Neural progenitor cell (in vitro differentiated cells): ENCODE results near the gene ZNF700. TPM values are rescaled to one million over a fixed set of nuclear protein-coding genes. Genes with fewer than 3 reads are reported as not detected.
A peak's percentile ranks its signal among the peaks of the same experiment; 100 is the strongest.
"Not testable (repeated sequence)": the region's sequence is repeated elsewhere in the genome, so short reads cannot be mapped to it uniquely, and the experiment has no call there.

ENCODE experiments used
- DNase-seq: peaks from one replicate; pipeline ENCODE4 v3.0.0-alpha.2; 2016; ENCODE audit warnings: low spot score
- H2AFZ ChIP-seq: fragments of 200-600 bp; sonication (generic); replicated peaks from 2 replicates; pipeline ENCODE4 v1.6.1; 2016; ENCODE audit warnings: antibody characterized with exemption
- H3F3A ChIP-seq: fragments of 200-600 bp; sonication (generic); 2 replicates; pipeline ENCODE4 v1.6.1; 2016; ENCODE audit warnings: antibody characterized with exemption, low read depth
- H3K27ac ChIP-seq: fragments of 200-600 bp; sonication (generic); 2 replicates; pipeline ENCODE4 v1.5.1; 2016; ENCODE audit warnings: mild to moderate bottlenecking
- H3K27me3 ChIP-seq: fragments of 200-600 bp; sonication (generic); 2 replicates; pipeline ENCODE4 v1.6.1; 2016; ENCODE audit warnings: mild to moderate bottlenecking, moderate library complexity
- H3K36me3 ChIP-seq: fragments of 200-600 bp; sonication (generic); 2 replicates; pipeline ENCODE4 v1.5.1; 2016
- H3K4me1 ChIP-seq: fragments of 200-600 bp; sonication (generic); 2 replicates; pipeline ENCODE4 v1.6.1; 2016; ENCODE audit warnings: mixed run types
- H3K4me2 ChIP-seq: fragments of 200-600 bp; sonication (generic); 2 replicates; pipeline ENCODE4 v1.6.1; 2016
- H3K4me3 ChIP-seq: fragments of 200-600 bp; sonication (generic); 2 replicates; pipeline ENCODE4 v1.5.1; 2016
- H3K79me2 ChIP-seq: fragments of 200-600 bp; sonication (generic); 2 replicates; pipeline ENCODE4 v1.6.1; 2016; ENCODE audit warnings: low read depth
- H3K9ac ChIP-seq: fragments of 200-600 bp; sonication (generic); 2 replicates; pipeline ENCODE4 v1.6.1; 2016
- H3K9me3 ChIP-seq: fragments of 200-600 bp; sonication (generic); 2 replicates; pipeline ENCODE4 v1.5.1; 2016; ENCODE audit warnings: low read depth
- H4K20me1 ChIP-seq: fragments of 200-600 bp; sonication (generic); 2 replicates; pipeline ENCODE4 v1.6.1; 2016; ENCODE audit warnings: low read depth
- H3K27ac Mint-ChIP-seq: 3 replicates; pipeline ENCODE4 v1.8.0; 2021; ENCODE audit warnings: mixed read lengths
- H3K27me3 Mint-ChIP-seq: 2 replicates; pipeline ENCODE4 v1.8.0; 2022; ENCODE audit warnings: low read depth, mild to moderate bottlenecking, inconsistent platforms, moderate library complexity, mixed read lengths; ENCODE audit not compliant: insufficient read depth
- H3K36me3 Mint-ChIP-seq: 3 replicates; pipeline ENCODE4 v1.8.0; 2021; ENCODE audit warnings: mixed read lengths
- H3K4me1 Mint-ChIP-seq: 3 replicates; pipeline ENCODE4 v1.8.0; 2021; ENCODE audit warnings: mixed read lengths
- H3K4me3 Mint-ChIP-seq: 3 replicates; pipeline ENCODE4 v1.8.0; 2021; ENCODE audit warnings: mild to moderate bottlenecking, moderate library complexity, mixed read lengths
- H3K9me3 Mint-ChIP-seq: 3 replicates; pipeline ENCODE4 v1.8.0; 2020; ENCODE audit warnings: mixed read lengths
- CTCF ChIP-seq: fragments of 200-600 bp; sonication (generic); IDR thresholded peaks from 2 replicates; pipeline ENCODE4 v1.5.1; 2017; ENCODE audit warnings: antibody characterized with exemption, mild to moderate bottlenecking
- EZH2 ChIP-seq: fragments of 200-600 bp; sonication (generic); IDR thresholded peaks from 2 replicates; pipeline ENCODE4 v1.6.1; 2017; ENCODE audit warnings: antibody characterized with exemption, mild to moderate bottlenecking, moderate library complexity
- EZH2phosphoT487 ChIP-seq: fragments of 200-600 bp; sonication (generic); IDR thresholded peaks from 2 replicates; pipeline ENCODE4 v1.6.1; 2017; ENCODE audit warnings: antibody characterized with exemption
- total RNA-seq: library from RNA; depleted of rRNA; stranded (reverse); fragments of >200 nt; gene quantifications from 2 replicates; pipeline ENCODE4 v1.2.3, GENCODE V29; 2015; ENCODE audit warnings: low replicate concordance

ZNF700 gene
- total RNA-seq: 18.3 and 29.4 TPM in 2 replicates

DNA sequence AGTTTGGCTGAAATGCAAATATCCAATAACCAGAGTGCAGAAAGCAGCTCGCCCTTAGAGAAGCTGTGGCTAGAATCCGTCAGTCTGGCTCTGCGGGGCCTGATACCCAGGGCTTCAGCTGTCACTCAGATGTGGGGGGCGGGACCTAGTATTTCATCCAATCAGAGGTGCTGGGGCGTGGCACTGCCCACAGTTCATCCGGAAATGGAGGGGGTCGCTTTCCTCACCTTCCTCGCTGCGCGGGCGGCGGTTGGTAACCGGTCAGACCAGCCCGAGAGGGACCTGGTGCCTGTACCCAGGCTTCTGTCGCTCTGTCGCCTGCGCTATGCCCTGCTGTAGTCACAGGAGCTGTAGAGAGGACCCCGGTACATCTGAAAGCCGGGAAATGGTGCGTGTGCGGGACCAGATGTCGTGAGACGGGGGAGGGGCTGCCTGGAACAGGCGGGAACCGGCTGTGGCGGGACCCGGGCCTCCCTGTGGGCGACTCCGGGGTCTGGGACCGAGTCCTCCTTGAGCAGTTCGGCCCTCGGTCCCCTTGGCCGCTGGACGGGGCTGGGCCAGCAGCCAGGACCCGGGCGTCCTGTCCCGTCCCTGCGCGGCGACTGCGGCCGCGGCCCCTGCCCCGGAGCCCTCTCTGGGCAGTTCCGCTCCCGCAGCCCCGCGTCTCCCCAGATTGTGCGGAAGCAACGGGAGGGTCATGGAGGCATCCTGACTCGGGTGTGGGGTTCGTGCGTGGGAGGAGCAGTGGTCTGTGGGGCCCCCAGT lies at the start of gene ZNF700:
Gene ZNF700 (plus strand): TSS at position 222 of the 765 bp plus-strand sequence. CDS start 104 bp downstream, at position 326.
- H3K9me3 Mint-ChIP-seq: peaks cover 54% of the 10 kb centered on the region
- Histone ChIP-seq H3K4me1 (no peaks in the 10 kb centered on the region), H4K20me1 (no peaks in the 10 kb centered on the region), H3K4me3 (peak within 1 kb of the TSS; percentile 83), H2AFZ (peak within 1 kb of the TSS; percentile 84), H3K9me3 (no peaks in the 10 kb centered on the region), H3K9ac (peak within 1 kb of the TSS; percentile 79), H3K79me2 (peaks cover 45% of the 10 kb centered on the region), H3K4me2 (peak within 1 kb of the TSS; percentile 82), H3F3A (peaks cover 17% of the 10 kb centered on the region), H3K36me3 (no peaks in the 10 kb centered on the region), H3K27ac (peak within 1 kb of the TSS; percentile 94), H3K27me3 (no peaks in the 10 kb centered on the region)
- peak within 1 kb of the TSS; percentile 93 for H3K27ac Mint-ChIP-seq
- peak within 1 kb of the TSS; percentile 99 for H3K4me3 Mint-ChIP-seq
- DNase-seq: peak; percentile 97
- TF ChIP-seq EZH2 (no peak), CTCF (no peak), EZH2phosphoT487 (no peak)
- peaks cover 4% of the 10 kb centered on the region for H3K27me3 Mint-ChIP-seq
- peaks cover 44% of the 10 kb centered on the region for H3K36me3 Mint-ChIP-seq
- H3K4me1 Mint-ChIP-seq: peaks cover 16% of the 10 kb centered on the region

DNA sequence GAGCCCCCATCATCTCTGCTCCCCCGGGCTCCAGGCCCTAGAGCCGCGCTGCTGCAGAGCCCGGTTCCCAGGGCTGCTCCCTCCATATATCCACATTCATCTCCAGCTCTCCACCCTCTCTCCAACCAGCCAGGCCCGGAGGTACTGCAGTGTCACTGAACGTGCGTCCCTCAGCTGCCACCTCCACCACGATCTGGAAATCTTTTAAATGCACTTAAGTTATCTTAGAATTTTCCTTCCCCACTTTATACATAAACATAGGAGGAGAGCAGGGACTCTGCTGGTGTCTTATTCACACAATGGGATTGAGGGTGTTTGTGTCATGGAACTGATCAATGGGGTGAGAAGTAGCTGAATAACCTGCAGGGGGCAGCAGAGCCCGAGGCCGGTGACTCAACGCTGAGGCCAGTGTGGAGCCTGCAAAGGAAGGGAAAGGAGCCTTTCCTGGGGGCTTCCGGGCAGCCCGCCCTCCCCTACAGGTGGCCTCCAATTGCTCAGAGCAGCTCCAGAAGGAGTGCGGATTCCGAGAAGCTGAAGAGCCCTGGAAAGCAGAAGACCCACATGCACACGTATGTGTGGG lies 45.1 kb upstream of the ZNF700 start:
- not testable (repeated sequence) for H3K36me3 Mint-ChIP-seq, H3K27ac ChIP-seq, H3K27me3 ChIP-seq, H4K20me1 ChIP-seq, H3K27me3 Mint-ChIP-seq, H3K36me3 ChIP-seq, H3K27ac Mint-ChIP-seq, H3K4me2 ChIP-seq, H3K79me2 ChIP-seq, H3K4me1 ChIP-seq, H3K9ac ChIP-seq, H3F3A ChIP-seq, H3K4me3 Mint-ChIP-seq, H3K4me3 ChIP-seq, H2AFZ ChIP-seq, H3K9me3 ChIP-seq, H3K4me1 Mint-ChIP-seq
- H3K9me3 Mint-ChIP-seq: peaks cover 33% of the 10 kb centered on the region
- TF ChIP-seq CTCF: peak; percentile 62
- DNase-seq: peak; percentile 74

DNA sequence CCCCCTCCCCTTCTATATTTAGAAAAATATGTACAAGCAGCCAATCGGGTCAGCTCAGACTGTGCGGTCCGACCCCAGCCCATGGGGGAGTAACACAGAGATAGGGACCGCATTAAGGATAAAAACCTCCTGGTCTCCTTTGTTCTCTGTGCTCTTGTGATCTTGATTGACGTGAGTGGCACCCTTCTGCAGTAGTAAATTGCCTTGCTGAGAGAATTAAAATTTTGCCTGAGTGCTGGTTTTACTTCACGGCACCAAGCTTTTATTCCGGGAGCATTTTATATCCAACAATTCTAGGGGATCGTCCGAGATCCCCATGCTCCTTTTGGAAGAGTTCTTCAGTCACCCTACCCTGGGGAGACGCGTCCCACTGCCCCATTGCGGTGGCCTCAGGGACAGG lies 44.3 kb upstream of the ZNF700 start:
- Histone ChIP-seq H3F3A (no peaks in the 10 kb centered on the region), H4K20me1 (no peaks in the 10 kb centered on the region), H3K4me3 (no peak overlapping the region), H3K36me3 (no peaks in the 10 kb centered on the region), H3K27me3 (peaks cover 8% of the 10 kb centered on the region), H3K4me2 (peak overlapping the region; percentile 45), H3K79me2 (no peaks in the 10 kb centered on the region), H2AFZ (no peak overlapping the region), H3K9ac (no peak overlapping the region), H3K9me3 (no peaks in the 10 kb centered on the region), H3K4me1 (no peaks in the 10 kb centered on the region), H3K27ac (no peak overlapping the region)
- H3K4me1 Mint-ChIP-seq: no peaks in the 10 kb centered on the region
- no peak for DNase-seq
- no peak for TF ChIP-seq CTCF
- no peak for TF ChIP-seq EZH2
- TF ChIP-seq EZH2phosphoT487: no peak
- no peak overlapping the region for H3K4me3 Mint-ChIP-seq
- peaks cover 6% of the 10 kb centered on the region for H3K27me3 Mint-ChIP-seq
- peaks cover 33% of the 10 kb centered on the region for H3K9me3 Mint-ChIP-seq
- no peak overlapping the region for H3K27ac Mint-ChIP-seq
- no peaks in the 10 kb centered on the region for H3K36me3 Mint-ChIP-seq
